Measurements from ENCODE around the gene EEF2K. TPM values are rescaled to one million over a fixed set of nuclear protein-coding genes. Genes with fewer than 3 reads are reported as not detected.
"Not testable (repeated sequence)": the region's sequence is repeated elsewhere in the genome, so short reads cannot be mapped to it uniquely, and the experiment has no call there.

Gene EEF2K
- total RNA-seq, 1 donor = 57.3 TPM

GRCh38 chr16:22165508-22166285 is 40.4 kb upstream of the EEF2K start:
- H3K4me3 ChIP-seq (ENCODE audit: low read depth, low read length) = no peak overlapping the region
- DNase-seq (ENCODE audit: low read depth) = no peak
- TF ChIP-seq CTCF (IDR thresholded peaks at IDR 0.05; ENCODE audit: insufficient read depth, low read length) = no peak

- no peak for TF ChIP-seq CTCF (IDR thresholded peaks at IDR 0.05; ENCODE audit: insufficient read depth, low read length)
- DNase-seq (ENCODE audit: low read depth) = no peak
- no peak overlapping the region for H3K4me3 ChIP-seq (ENCODE audit: low read depth, low read length)
These were observed 34.1 kb upstream of the EEF2K start for GRCh38 chr16:22171953-22172352.

- H3K4me3 ChIP-seq (ENCODE audit: low read depth, low read length); DNase-seq (ENCODE audit: low read depth): not testable (repeated sequence)
These were observed 33.4 kb upstream of the EEF2K start for GRCh38 chr16:22172642-22173041.

GRCh38 chr16:22174642-22175041 is 31.4 kb upstream of the EEF2K start:
- TF ChIP-seq CTCF (IDR thresholded peaks at IDR 0.05; ENCODE audit: insufficient read depth, low read length) = no peak
- no peak for DNase-seq (ENCODE audit: low read depth)
- H3K4me3 ChIP-seq (ENCODE audit: low read depth, low read length) = no peak overlapping the region

- DNase-seq (ENCODE audit: low read depth) = no peak
- no peak overlapping the region for H3K4me3 ChIP-seq (ENCODE audit: low read depth, low read length)
- no peak for TF ChIP-seq CTCF (IDR thresholded peaks at IDR 0.05; ENCODE audit: insufficient read depth, low read length)
These were observed 27.8 kb upstream of the EEF2K start for GRCh38 chr16:22177968-22178930.

GRCh38 chr16:22181426-22181825 is 24.7 kb upstream of the EEF2K start:
- no peak for TF ChIP-seq CTCF (IDR thresholded peaks at IDR 0.05; ENCODE audit: insufficient read depth, low read length)
- no peak for DNase-seq (ENCODE audit: low read depth)
- no peak overlapping the region for H3K4me3 ChIP-seq (ENCODE audit: low read depth, low read length)

GRCh38 chr16:22181843-22182242 is 24.2 kb upstream of the EEF2K start:
- H3K4me3 ChIP-seq (ENCODE audit: low read depth, low read length) = no peak overlapping the region
- TF ChIP-seq CTCF (IDR thresholded peaks at IDR 0.05; ENCODE audit: insufficient read depth, low read length) = no peak
- DNase-seq (ENCODE audit: low read depth) = no peak
